Breast epithelium (tissue), 4 donors: ENCODE data around the gene TFCP2L1. TPM values are rescaled to one million over a fixed set of nuclear protein-coding genes. Genes with fewer than 3 reads are reported as not detected.

Experiments
- DNase-seq, 2 donors: peaks; one replicate each; pipeline ENCODE4 v3.0.0-alpha.2; 2019; ENCODE audit warnings: low spot score in 2 of 2
- H3K27ac ChIP-seq, 2 donors: fragments of 200-600 bp; sonication (generic) in 1 of 2; one replicate each; pipeline ENCODE4 v1.5.1; 2016 to 2019; ENCODE audit warnings: mild to moderate bottlenecking in 1 of 2
- H3K27me3 ChIP-seq, 2 donors: fragments of 200-600 bp; sonication (generic) in 1 of 2; one replicate each; pipeline versions ENCODE4 v1.5.1 to v1.6.0; 2017 to 2019; ENCODE audit warnings: control low read depth in 1 of 2, mild to moderate bottlenecking in 1 of 2
- H3K36me3 ChIP-seq: fragments of 200-600 bp; one replicate; pipeline ENCODE4 v1.5.1; 2019
- H3K4me1 ChIP-seq, 2 donors: fragments of 200-600 bp; sonication (generic); one replicate each; pipeline ENCODE4 v1.5.1; 2016 to 2019; ENCODE audit warnings: control low read depth in 1 of 2
- H3K4me3 ChIP-seq, 3 donors: fragments of 200-600 bp; sonication (generic); 1 replicate in 2 of 3; 2 replicates in 1 of 3; pipeline ENCODE4 v1.5.1; 2016 to 2019; ENCODE audit warnings: mild to moderate bottlenecking in 3 of 3, moderate library complexity in 2 of 3
- H3K9me3 ChIP-seq, 2 donors: fragments of 200-600 bp; sonication (generic) in 1 of 2; one replicate each; pipeline ENCODE4 v1.5.1; 2016 to 2019; ENCODE audit warnings: control low read depth in 1 of 2
- POLR2A ChIP-seq: fragments of 450-650 bp; IDR thresholded peaks from one replicate; pipeline ENCODE4 v1.6.1; 2016; ENCODE audit warnings: antibody characterized with exemption, mild to moderate bottlenecking, moderate library complexity
- POLR2AphosphoS5 ChIP-seq, 3 donors: sonication (generic); formaldehyde crosslinking; IDR thresholded peaks; one replicate each; pipeline ENCODE4 v1.6.1; 2017; ENCODE audit warnings: antibody characterized with exemption in 3 of 3
- intact Hi-C: fragments of 100-400 bp; cut with DNase I; formaldehyde crosslinking; loops from one replicate; pipeline ENCODE4 v1.15.1; 2023; ENCODE audit warnings: low total_unique reads
- total RNA-seq, 3 donors: library from RNA; depleted of rRNA; stranded (reverse); fragments of >200 nt; gene quantifications; one replicate each; pipeline ENCODE4 v1.1.0, GENCODE V29; 2016
- TF ChIP-seq, protein P1 (sequence below), 3 donors: fragments of 450-650 bp; IDR thresholded peaks; one replicate each; pipeline ENCODE4 v1.5.1; 2016 to 2017; ENCODE audit warnings: antibody characterized with exemption in 3 of 3, mild to moderate bottlenecking in 3 of 3, moderate library complexity in 3 of 3

The TFCP2L1 gene
- total RNA-seq, 3 donors from 2014 or later = 7.5 to 90.3 (median 8.3) TPM

DNA sequence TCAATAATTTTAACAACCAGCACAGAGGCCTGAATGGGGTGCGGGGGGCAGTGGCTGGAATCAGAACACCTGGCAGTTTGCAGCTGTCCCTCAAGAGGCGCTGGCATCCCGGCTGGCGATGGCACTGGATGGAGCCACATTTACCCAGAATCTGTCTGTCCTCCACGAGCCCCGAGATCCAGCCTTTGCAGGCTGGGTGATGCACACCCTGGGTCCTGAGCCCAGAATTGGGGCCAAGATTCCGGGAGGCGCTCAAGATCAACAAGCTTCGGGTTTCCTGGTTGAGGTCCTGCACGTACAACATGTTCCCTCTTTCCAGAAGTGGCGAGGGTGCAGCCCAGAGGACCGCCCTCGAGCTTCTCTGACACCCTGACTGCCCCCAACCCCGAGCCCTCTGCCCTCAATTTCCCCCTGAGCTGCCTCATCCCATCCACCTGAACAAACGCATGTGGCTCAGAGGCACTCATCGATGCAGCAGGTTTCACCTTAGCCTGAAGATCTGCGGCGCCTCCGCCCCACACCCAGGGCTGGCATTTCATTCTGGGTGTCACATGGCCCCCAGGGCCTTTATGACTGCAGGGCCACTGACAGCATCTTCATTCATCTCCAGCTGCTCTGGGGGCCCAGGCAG, 97.5 kb downstream of the TFCP2L1 start:
- no peaks in the 10 kb centered on the region for H3K27me3 ChIP-seq
- H3K9me3 ChIP-seq = no peaks in the 10 kb centered on the region
- TF ChIP-seq, protein P1, sequence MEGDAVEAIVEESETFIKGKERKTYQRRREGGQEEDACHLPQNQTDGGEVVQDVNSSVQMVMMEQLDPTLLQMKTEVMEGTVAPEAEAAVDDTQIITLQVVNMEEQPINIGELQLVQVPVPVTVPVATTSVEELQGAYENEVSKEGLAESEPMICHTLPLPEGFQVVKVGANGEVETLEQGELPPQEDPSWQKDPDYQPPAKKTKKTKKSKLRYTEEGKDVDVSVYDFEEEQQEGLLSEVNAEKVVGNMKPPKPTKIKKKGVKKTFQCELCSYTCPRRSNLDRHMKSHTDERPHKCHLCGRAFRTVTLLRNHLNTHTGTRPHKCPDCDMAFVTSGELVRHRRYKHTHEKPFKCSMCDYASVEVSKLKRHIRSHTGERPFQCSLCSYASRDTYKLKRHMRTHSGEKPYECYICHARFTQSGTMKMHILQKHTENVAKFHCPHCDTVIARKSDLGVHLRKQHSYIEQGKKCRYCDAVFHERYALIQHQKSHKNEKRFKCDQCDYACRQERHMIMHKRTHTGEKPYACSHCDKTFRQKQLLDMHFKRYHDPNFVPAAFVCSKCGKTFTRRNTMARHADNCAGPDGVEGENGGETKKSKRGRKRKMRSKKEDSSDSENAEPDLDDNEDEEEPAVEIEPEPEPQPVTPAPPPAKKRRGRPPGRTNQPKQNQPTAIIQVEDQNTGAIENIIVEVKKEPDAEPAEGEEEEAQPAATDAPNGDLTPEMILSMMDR (IDR thresholded peaks at IDR 0.05) = no peak
- TF ChIP-seq POLR2A (no peak), POLR2AphosphoS5 (IDR thresholded peaks at IDR 0.05) (no peak)
- H3K4me3 ChIP-seq = no peak overlapping the region
- peaks cover 0 to 6% of the 10 kb centered on the region in 2 donors for H3K4me1 ChIP-seq
- no peaks in the 10 kb centered on the region for H3K36me3 ChIP-seq
- H3K27ac ChIP-seq = peak overlapping the region in 1 of 2 donors; percentile 82
- intact Hi-C loops = no loop called here
- peak in 1 of 2 donors; percentile 59 for DNase-seq

DNA sequence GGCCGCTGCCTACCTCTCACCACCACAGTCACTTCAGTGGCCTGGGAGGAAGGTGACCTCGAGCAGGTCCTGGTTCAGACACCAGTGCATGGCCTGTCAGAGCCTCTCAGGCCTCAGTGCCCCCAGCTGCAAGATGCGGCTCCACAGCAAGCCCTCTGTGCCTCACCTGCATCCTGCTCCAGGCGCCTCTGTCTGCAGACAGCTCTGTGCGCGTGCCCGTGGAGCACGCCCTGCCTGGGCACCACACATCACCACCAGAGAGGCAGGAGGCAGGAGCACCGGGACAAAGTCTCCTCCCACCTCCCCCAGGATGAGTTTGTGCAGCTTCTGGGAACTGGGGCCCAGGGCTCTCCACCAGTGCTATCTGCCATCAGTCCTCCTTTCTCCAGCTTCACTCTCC, 98.7 kb downstream of the TFCP2L1 start:
- peak in 1 of 2 donors; percentile 57 for DNase-seq
- TF ChIP-seq, protein P1 (IDR thresholded peaks at IDR 0.05) = no peak
- TF ChIP-seq POLR2AphosphoS5 (IDR thresholded peaks at IDR 0.05) = no peak
- TF ChIP-seq POLR2A = no peak

DNA sequence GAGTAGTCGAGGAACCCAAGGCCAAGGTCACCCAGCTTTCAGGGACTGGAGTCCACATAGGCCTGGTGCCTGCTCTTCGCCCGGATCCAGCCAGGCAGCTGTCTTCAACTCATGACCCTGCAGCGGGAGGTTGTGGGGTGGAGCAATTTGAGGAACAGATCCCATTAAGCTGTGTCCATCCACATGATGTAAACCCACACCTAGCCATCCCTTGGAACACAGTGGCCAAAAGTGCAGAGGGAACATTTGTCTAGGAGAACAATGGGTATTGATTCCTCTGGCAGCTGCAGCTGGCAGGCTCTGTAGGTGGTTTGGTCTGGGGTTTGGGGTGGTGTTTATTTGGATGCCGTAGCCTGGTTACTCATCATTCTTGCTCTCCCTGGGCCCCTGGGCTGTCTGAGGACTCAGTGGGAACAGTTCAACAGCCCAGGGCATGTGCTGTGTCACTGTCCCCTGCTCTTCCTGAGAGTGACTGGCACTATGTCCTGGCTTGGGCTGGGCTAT, 99.4 kb downstream of the TFCP2L1 start:
- peak overlapping the region; percentile 70 to 84 for H3K27ac ChIP-seq
- intact Hi-C loops = no loop called here
- TF ChIP-seq POLR2AphosphoS5 (IDR thresholded peaks at IDR 0.05) = peak in 1 of 3 donors; percentile 77
- no peak for TF ChIP-seq POLR2A
- H3K4me3 ChIP-seq = no peak overlapping the region
- H3K4me1 ChIP-seq = peaks cover 0 to 6% of the 10 kb centered on the region in 2 donors
- no peaks in the 10 kb centered on the region for H3K9me3 ChIP-seq
- H3K27me3 ChIP-seq = no peaks in the 10 kb centered on the region
- no peaks in the 10 kb centered on the region for H3K36me3 ChIP-seq
- peak; percentile 68 to 96 for DNase-seq

More for the DNA sequence above, 98.7 kb downstream of the TFCP2L1 start:
- Histone ChIP-seq H3K36me3 (no peaks in the 10 kb centered on the region), H3K9me3 (no peaks in the 10 kb centered on the region), H3K27me3 (no peaks in the 10 kb centered on the region), H3K4me1 (peaks cover 0 to 6% of the 10 kb centered on the region in 2 donors), H3K4me3 (no peak overlapping the region), H3K27ac (peak overlapping the region; percentile 70 to 82)
- intact Hi-C loops = no loop called here

DNA sequence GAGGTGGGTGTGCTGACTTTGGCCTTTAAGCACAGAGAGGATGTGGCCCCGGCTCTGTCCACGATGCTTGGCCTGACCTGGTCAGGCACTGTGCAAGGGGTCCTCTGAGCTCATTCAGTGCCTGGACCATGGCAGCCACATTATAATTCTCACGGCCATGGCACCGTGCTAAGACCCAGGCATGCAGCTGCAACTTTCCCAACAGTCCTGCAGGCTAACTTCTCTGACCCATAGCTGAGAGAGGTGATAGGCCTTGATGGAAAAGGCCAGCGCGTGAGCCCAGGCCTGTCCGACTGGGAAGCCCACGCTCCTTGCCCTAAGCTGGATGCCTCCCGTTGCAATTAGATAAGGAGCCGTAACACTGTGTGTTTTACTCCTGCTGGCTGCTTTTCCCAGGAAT, 99.9 kb downstream of the TFCP2L1 start:
- intact Hi-C loops = no loop called here
- H3K9me3 ChIP-seq = no peaks in the 10 kb centered on the region
- peak overlapping the region; percentile 57 to 84 for H3K27ac ChIP-seq
- TF ChIP-seq, protein P1 (IDR thresholded peaks at IDR 0.05) = no peak
- TF ChIP-seq POLR2AphosphoS5 (IDR thresholded peaks at IDR 0.05) = no peak
- TF ChIP-seq POLR2A = no peak
- H3K4me1 ChIP-seq = peaks cover 0 to 6% of the 10 kb centered on the region in 2 donors
- DNase-seq = no peak
- no peaks in the 10 kb centered on the region for H3K36me3 ChIP-seq
- H3K4me3 ChIP-seq = no peak overlapping the region
- no peaks in the 10 kb centered on the region for H3K27me3 ChIP-seq

DNA sequence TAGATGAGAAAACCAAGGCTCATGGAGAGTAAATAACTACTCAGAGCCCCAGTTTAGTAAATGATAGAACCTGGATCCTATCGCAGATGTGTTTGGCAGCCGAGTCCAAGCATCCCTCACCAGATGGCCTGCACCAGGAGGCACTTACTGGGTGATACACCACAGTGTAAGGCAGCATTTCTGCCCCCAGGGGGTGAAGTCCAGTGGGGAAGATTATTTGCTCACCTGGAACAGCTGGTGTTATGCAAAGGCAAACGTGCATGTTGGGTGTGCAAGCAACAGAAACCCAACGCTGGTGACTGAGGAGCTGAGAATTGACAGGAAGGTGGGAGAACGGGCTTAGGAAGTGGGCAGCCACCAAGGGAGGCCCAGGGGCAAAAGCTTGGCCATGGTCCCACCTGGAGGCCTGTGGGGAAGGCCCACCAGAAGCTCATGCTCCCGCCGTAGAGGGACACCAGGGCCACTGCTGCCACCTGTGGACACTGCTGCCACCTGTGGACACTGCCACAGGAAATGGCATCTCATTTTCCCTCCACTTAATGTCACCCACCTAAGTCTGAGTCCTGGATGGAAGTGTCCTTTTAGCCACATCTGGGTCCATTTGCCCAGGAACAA, 100.6 kb downstream of the TFCP2L1 start:
- no peaks in the 10 kb centered on the region for H3K36me3 ChIP-seq
- intact Hi-C loops = no loop called here
- H3K27me3 ChIP-seq = no peaks in the 10 kb centered on the region
- no peak overlapping the region for H3K4me3 ChIP-seq
- H3K27ac ChIP-seq = peak overlapping the region in 1 of 2 donors; percentile 84
- no peak for TF ChIP-seq POLR2AphosphoS5 (IDR thresholded peaks at IDR 0.05)
- no peak for TF ChIP-seq POLR2A
- TF ChIP-seq, protein P1 (IDR thresholded peaks at IDR 0.05) = no peak
- H3K9me3 ChIP-seq = no peaks in the 10 kb centered on the region
- peaks cover 0 to 6% of the 10 kb centered on the region in 2 donors for H3K4me1 ChIP-seq
- DNase-seq = no peak
